Activated CD4-positive, alpha-beta T cell treated with anti-CD3 and anti-CD28 coated beads, Interleukin-2, amount 50 U/mL, for 24 hours (primary cell): ENCODE measurements around the gene ARMC6.

Source experiments
- DNase-seq, 2 donors: peaks; one replicate each; pipeline ENCODE4 v3.0.0-alpha.2; 2020; ENCODE audit warnings: low read depth in 1 of 2, low spot score in 1 of 2

ARMC6 gene

DNA sequence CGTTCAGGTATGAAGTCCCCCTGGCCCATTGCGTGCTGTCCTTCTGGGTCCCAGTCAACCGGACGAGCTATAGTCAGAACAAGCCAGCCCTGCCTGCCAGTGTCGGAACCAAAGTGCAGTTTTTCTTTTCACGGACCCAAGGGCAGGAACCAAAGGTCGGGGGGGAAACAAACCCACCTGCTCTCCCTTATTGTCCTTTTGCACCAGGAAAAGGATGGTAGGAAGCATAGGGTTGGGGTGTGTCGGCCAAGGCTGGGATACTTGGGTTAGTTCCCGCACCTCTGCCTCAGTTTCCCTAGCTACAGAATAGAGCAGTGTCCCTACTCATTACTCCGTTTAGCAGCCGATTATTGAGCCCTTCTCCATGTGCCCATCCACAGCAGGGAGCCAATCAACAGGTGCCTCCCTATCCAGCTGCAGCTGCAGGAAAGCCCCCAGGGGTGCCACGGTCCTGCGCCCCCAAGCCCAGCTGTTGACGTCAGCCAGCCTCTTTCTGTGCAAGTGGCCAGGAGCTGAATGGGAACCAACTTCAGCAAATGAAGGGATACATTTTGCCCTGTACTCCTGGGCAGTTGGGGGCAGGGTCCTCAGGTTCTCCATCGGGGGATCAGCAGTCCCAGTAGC lies 21.0 kb downstream of the ARMC6 start:
- DNase-seq: no peak

DNA sequence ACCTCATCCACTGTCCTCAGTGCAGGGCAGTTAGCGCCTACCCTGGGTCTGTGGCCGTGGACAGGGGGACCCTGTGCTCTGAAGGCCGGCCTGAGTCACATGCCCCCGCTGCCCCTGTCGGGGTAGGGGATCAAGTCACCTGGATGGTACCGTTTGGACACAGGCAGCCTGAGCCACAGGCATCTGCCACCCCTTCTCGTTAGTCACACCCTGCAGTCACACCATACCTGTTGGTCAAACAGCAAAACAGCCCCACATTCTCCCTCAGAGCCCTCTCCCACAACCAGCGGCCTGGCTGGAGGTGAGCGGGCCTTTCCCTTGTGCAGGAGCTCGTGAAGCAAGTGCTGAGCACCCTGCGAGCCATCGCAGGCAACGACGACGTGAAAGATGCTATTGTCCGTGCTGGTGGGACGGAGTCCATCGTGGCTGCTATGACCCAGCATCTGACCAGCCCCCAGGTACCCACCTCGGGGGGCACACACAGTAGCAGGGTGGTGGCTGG lies 21.6 kb downstream of the ARMC6 start:
- no peak for DNase-seq

DNA sequence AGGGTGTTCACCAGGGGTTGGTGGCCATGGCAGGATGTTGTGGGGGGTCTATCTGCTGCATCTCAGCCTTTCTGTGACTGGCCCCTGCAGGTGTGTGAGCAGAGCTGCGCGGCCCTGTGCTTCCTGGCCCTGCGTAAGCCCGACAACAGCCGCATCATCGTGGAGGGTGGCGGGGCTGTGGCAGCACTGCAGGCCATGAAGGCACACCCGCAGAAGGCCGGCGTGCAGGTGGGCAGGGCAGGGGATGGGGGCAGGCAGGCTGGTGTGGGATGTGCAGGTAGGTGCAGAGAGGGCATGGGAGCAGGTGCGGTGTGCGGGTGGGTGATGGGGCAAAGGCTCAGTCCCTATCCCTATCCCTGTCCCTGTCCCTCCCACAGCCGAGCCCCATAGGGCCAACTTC lies 22.3 kb downstream of the ARMC6 start:
- no peak for DNase-seq

DNA sequence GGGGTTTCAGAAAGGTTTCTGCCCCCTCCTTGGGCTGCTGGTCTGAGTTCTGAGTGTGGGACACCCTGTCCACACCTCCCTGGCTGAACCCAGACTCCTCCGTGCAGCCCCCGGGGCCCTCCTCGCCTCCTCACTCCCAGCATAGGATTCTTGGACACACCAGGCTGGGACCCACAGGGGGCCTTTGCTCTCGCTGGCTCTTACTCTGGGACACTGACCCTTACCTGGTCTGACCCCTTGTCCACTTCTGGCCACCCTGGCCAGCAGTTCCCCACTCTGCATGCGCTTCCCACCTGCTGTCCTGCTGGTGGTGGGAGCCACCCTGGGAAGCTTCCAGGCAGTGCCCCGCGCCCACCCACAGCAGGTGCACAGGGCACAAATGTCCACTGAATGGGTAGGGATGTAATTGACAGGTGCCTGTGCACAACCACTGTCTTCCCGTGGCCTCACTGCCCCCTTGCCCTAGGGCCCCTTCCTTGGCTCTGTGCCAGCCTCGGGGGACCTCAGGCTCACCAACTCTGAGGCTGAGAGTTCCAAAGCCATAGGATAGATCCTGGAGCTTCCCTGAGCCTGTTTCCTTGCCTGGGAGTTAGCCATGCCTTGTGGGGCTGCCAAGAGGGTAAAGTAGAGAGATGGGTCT lies 23.4 kb downstream of the ARMC6 start:
- no peak for DNase-seq

DNA sequence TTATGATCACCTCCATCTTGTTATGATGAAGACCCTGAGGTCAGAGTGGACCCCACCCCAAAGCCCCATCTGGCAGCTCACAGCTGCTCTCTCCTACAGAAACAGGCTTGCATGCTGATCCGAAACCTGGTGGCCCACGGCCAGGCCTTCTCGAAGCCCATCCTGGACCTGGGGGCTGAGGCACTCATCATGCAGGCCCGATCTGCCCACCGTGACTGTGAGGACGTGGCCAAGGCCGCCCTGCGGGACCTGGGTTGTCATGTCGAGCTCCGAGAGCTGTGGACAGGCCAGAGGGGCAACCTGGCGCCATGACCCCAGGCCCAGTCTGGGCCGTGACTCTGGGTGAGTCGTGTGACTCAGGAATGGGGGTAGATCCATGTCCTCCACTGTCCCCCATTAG lies 23.9 kb downstream of the ARMC6 start:
- no peak for DNase-seq

DNA sequence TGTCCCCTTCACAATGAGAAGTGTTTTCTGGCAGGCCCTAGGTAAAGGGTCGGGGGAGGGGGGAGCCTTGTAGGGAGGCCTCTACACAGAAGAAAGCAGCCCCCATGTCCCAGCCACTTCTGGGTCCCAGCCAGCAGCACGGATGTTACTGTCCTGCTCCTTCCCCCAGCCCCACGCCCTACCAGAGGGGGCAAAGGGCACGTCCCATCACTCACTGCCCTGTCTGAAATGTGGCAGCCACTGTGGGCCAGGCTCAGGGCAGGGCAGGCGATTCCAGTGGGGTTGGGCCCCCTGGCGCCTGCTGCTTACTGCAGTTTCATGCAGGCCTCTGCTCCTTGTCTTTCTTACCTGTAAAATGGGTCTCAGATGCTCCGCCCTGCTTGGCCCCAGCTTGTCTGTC lies 24.3 kb downstream of the ARMC6 start:
- no peak for DNase-seq

DNA sequence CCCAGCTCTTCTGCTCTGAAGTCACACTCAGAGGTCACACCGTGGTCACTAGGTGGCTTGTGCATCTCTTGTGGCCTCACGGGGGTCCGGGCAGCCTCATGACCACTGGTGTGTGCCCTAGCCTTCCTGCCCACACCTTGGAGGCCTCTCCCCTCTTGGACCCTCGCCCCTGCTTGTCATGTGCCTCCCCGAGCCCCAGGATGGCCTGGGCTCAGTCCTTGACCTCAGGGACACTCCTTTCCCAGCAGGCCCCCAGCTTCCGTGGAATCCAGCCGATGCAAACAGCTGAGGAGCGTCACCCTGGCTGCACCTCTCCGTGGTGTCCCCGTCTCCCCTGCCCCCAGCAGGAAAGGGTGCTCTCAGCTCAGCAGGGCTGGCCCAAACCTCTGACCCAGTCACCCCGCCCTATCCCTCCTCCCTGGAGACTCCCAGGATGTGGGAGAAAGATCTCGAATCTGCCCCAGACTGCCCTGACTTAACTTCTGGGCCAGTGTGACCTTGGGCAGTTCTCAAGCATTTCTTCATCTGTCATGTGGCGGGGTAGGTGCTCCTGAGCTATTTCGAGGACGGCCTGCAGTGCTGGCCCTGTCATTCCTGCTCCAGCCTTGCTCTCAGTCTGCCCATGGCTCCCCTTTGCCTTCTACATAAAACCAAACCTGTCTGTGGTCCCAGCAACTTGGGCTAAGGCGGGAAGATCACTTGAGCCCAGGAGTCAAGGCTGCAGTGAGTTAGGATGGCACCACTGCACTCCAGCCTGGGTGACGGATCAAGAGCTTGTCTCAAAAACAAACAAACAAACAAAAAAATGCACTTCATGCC lies 25.8 kb downstream of the ARMC6 start:
- no peak for DNase-seq

DNA sequence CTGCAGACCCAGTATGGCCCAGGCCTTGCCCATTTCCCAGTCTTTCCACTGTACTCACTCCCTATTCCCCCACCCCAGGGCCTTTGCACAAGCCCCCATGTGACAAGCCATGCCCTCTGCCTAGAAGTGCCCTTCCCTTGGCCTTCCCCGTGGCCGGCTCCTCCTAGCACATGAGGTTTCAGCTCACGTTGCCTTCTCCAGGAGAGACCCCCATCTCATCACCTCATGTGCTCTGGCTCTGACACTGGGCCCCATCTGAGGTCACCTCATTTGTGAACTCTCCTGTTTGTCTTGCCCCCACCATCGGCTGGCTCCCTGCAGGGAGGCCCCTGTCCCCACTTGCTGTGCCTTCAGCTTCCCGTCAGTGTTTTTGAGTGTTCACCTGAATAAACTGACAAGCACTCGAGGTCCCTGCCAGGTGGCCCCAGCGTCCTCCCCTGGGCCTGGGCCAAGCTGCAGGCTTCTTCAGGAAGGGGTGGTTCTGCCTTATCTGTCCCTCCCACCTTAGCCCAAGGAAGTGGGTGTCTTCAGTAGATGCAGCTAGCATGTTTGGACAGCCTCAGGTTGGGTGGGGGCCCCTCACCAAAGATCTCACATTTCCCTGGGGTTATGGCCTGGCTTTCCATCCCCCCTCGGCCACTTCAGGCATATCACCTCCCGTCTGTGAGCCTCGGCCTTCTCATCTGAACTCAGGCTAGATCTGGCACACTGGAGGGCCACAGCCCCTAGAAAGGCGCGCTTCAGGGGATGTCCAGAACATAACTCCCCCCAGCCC lies 26.6 kb downstream of the ARMC6 start:
- DNase-seq: no peak

DNA sequence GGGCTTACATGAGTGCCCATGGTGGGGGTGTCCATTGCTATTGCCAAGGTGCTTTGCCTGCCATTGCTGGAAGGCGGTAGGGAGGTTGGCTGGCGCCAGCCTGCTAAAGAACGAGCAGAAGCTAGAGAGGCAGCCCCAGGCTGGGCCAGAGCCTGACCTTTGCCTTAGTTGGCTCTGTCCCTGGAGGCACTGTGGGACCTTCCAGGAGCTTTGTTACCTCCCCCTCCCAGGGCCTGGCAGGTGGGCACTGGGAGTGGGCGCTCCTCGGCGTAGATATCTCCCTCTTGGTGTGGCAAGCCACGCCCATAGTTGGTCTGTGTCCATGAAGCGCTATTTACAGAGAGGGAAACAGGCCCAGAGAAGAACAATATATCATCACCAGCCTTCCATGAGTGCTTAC lies 28.1 kb downstream of the ARMC6 start:
- DNase-seq: no peak

DNA sequence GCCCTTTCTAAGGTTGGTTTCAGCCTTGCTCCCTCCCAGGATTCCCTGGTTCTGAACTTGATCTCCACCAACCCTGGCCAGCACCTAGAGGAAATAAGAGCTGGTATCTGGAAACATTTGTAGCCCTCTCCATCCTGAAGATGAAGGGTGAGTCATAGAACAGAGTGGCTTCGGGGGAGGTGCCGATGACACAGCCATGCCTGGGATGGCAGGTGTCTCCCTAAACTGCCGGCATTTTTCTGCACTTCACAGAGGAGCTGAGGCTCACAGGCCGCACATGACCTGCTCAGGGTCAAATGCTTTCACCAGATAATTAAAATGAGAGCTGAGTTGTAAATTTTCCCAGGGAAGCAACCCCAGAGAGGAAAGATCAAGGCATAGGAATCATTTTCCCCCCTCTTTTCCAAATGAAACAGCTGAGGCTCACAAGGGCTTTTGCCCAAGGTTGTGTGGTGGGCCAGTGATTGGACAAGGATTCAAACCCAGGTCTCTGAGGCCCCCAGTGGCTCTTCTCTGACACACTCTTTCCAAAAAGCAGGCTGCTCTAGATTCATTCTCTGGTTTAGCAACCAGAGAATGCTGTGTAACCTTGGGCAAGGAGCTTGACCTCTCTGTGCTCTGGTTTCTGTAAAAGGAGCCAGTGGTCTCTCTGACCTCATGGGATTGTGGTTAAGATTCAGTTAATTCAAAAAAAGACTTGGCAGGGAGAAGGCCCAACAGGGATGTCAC lies 29.2 kb downstream of the ARMC6 start:
- no peak for DNase-seq

DNA sequence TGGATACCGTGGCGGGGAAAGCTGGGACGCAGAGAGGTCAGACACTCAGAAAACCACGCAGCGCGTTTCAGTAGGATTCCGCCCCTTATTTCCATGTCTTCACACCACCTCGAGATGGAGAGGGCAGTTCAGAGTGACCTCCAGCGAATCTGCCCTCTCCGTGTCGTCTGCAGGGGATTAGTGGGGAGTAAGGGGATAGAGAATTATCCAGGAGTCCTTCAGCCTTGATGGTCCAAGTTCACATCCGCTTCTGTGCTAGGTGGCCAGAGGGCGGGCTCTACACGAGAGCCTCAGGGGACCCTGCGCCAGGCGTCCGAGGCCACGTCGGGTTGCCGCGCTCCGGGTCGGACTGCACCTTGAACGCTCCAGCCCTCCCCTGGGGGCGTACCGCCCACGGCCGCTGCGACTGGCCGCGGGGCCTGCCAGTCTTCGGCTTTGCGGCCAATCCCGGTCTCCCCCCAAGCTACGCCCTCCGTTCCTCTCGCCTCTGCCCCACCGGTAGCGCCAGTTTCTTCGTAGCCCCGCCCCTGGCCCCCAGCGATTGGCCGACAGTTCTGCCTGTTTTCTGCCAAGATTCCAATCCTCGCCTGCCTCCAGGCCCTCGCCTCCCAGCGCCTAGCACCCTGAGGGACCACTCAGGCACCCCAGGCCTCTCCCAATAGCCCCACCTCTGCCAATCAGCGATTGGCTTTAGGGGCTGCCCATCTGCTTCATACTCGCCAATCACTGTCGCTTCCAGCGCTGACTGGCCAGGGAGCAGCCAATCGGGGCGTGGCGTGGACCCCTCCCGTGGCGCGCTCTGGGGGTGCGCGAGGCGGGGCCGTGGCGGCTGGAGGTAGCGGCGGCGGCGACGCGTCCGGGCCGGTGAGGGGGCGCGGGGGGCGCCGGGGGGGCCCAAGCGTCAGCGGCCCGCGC lies 30.0 kb downstream of the ARMC6 start, which contains the start of gene SLC25A42:
Gene SLC25A42 (plus strand): TSS at position 812 of the 915 bp plus-strand sequence. CDS start 32,131 bp downstream, outside the sequence.
- peak; percentile 94 to 99 for DNase-seq

DNA sequence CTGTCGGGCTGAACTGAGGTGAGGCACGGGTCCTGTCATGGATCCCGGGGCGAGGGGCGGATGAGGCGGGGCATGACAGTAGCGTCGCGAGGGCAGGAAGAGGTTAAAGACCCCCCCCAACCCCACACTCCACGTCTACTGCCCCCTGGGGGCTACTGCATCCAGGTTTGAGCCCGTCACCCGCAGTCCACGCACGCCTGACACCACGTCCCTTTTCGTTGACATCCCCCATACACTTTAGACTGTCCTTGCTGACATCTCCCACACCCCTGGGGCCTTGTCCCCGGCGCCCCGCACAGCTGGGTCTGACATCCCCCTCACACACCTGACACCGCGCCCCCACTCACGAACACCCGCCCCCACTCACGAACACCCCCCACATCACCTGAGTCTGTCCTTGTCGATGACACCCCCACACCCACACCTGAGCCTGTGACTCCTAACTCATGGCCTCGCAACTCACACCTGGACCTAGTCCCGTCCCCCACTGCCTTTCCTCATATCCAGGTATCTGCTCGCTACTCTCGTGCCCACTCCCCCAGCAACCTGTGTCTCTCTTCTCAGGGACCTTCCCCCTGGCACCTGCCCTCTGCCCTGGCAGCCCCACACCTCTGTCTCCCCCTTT lies 30.8 kb downstream of the ARMC6 start:
- no peak for DNase-seq

DNA sequence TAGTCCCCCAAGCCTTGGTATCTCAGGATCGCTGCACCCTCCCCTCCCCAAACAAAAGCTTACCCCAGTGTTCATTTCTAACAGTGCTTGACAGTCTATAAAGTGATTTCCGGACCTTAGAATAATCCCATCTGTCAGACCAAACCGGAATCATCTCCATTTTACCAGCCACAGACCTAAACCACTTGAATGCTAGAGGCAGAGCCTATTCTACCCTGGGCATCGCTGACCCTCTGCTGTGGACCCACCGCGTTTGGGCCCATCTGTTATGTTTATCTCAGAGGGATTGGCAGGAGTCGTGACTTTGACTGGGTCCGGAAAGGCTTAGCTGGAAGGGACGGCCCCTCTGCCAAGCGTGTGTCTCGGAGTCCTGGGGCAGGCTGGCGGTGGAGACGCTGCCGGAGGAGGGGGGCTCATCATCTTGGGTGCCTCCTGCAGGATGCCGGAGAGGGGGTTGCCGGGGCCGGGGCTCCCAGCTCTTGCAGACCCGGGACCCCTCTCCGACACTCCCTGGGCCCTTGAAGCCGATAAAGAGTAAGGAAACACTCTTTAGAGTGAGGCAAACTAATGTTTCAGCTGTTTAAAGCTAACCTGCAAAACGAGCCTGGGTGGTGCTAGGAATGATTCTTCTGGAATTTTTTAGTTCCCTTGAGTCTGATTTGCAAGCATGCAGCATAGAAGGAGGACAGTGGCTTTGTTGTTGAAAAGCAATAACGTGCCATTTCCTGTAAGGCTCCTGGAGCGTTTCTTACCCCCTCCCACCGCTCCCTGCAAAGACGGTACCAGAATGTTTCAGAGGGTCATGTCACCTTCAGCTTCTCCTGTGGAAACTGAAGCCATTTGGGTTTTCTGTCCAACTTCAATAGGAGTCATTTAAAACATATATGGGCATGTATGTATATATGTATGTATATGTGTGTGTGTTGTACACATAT lies 31.7 kb downstream of the ARMC6 start:
- DNase-seq: no peak

DNA sequence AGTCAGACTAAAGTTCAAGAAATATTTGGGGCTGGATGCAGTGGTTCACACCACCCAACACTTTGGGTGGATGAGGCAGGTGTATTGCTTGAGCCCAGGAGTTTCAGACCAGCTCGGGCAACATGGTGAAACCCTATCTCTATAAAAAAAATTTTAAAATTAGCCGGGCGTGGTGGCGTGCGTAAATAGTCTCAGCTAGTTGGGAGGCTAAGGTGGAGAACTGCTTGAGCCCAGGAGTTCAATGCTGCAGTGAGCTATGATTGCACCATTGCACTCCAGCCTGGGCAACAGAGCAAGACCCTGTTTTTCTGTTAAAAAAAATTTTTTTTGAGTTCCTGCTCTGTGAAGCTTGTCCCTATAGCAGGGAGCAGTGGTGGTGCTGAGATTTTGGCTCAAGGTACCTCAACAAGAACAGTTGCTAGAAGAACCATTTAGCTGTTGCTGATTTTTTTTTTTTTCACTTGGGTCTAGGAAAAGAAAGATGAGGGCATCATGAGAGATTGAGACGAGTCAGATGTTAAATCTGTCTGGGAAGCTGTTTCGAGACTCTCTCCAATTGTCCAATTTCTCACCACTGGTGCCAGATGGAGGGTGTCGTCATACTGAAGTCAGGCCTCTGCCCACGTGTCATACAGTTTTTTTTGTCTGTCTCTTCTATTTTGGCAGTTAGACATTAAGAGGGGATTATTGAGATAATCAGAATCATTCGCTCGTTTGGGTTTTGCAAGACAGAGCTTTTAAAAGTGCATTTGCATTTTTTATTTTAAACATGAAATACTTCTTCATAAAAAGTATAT lies 34.1 kb downstream of the ARMC6 start:
- no peak for DNase-seq

DNA sequence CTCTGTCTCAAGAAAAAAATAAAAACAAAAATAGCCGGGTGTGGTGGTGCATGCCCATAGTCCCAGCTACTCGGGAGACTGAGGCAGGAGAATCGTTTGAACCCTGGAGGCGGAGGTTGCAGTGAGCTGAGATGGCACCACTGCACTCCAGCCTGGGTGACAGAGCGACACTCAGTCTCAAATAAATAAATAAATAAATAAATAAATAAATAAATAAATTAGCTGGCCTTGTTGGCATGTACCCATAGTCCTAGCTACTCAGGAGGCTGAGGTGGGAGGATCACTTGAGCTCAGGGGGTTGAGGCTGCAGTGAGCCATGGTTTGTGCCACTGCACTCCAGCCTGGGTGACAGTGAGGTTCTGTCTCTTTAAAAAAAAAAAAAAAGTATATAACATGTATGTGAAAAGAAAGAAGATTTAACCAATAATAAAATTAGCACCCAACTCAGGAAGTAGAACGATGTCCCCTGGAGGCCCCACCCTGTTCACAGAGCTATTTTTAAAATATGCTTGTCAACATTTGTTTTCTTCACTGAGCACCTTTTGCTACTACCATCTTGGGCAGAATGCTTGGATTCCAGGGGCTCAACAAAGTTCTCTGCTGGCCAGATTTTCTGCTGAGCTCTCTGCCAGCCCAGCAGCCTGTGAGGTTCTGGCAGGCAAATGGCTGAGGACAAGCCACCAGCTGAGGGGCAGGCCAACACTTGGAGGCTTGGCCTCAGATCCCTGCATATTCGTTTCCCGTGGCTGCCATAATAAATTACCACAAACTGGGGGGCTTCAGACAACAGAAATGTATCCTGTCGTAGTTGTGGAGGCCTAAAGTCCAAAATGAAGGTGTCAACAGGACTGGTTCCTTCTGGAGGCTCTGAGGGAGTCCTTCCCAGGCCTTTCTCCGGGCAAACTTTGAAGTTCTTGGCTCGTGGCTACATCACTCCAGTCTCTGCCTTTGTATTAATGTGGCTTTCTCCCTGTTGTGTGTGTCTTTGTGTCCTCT lies 35.6 kb downstream of the ARMC6 start:
- no peak for DNase-seq

DNA sequence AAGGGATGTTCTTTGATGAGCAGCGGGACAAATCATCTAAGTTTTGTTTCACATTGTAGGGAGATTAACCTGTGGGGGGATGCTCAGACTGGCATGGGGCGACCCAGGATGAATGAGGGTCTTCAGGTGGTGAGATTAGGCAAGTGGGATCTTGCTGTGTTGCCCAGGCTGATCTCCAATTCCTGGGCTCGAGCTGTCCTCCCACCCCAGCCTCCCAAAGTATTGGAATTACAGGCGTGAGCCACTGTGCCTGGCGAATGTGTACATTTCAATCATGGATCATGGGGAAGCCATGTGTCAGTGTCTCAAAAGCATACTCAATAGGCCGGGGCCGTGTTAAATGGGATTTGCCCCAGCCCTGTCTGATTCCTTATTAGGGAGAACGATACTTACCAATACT lies 38.5 kb downstream of the ARMC6 start:
- DNase-seq: no peak
